Measurements from ENCODE around the gene IMPA2.
"Not testable (repeated sequence)": the region's sequence is repeated elsewhere in the genome, so short reads cannot be mapped to it uniquely, and the experiment has no call there.

IMPA2 gene

GRCh38 chr18:11981192-11981542 is at the start of gene IMPA2:
IMPA2 (plus strand) TSS chr18:11981507; CDS start chr18:11981670, 163 bp downstream.
- DNase-seq, result no peak

GRCh38 chr18:11932393-11932792 is 48.9 kb upstream of the IMPA2 start:
- DNase-seq, result no peak

GRCh38 chr18:11937874-11938478 is 43.3 kb upstream of the IMPA2 start:
- peak; percentile 79 to 85 for DNase-seq

- no peak for DNase-seq
Observed at GRCh38 chr18:11940956-11941355, 40.4 kb upstream of the IMPA2 start.

GRCh38 chr18:11943551-11943950 is 37.8 kb upstream of the IMPA2 start:
- DNase-seq, result no peak

- DNase-seq, result no peak
Observed at GRCh38 chr18:11944252-11944651, 37.1 kb upstream of the IMPA2 start.

- no peak for DNase-seq
Observed at GRCh38 chr18:11944786-11945185, 36.5 kb upstream of the IMPA2 start.

- DNase-seq, result not testable (repeated sequence)
Observed at GRCh38 chr18:11945834-11946659, 35.3 kb upstream of the IMPA2 start.

- DNase-seq, result peak in 1 of 2 experiments; percentile 20
Observed at GRCh38 chr18:11946756-11947155, 34.6 kb upstream of the IMPA2 start.

- peak; percentile 64 to 73 for DNase-seq
Observed at GRCh38 chr18:11947214-11948191, 33.8 kb upstream of the IMPA2 start.

- no peak for DNase-seq
Observed at GRCh38 chr18:11948852-11949523, 32.3 kb upstream of the IMPA2 start.

- DNase-seq, result no peak
Observed at GRCh38 chr18:11950824-11951223, 30.5 kb upstream of the IMPA2 start.

GRCh38 chr18:11951390-11951851 is 29.9 kb upstream of the IMPA2 start:
- no peak for DNase-seq

- no peak for DNase-seq
Observed at GRCh38 chr18:11953113-11953512, 28.2 kb upstream of the IMPA2 start.

GRCh38 chr18:11955239-11956029 is 25.9 kb upstream of the IMPA2 start:
- no peak for DNase-seq

- DNase-seq, result no peak
Observed at GRCh38 chr18:11956371-11957308, 24.7 kb upstream of the IMPA2 start.

GRCh38 chr18:11957636-11958035 is 23.7 kb upstream of the IMPA2 start:
- no peak for DNase-seq

- DNase-seq, result not testable (repeated sequence)
Observed at GRCh38 chr18:11959651-11960050, 21.7 kb upstream of the IMPA2 start.

GRCh38 chr18:11960743-11961380 is 20.4 kb upstream of the IMPA2 start:
- no peak for DNase-seq

- no peak for DNase-seq
Observed at GRCh38 chr18:11962597-11962996, 18.7 kb upstream of the IMPA2 start.

All from activated T-cell treated with anti-CD3 and anti-CD28 coated beads, Interleukin-2, amount 50 U/mL, for 48 hours (primary cell).